ENCODE data around the gene HNMT. TPM values are rescaled to one million over a fixed set of nuclear protein-coding genes. Genes with fewer than 3 reads are reported as not detected.
"Not testable (repeated sequence)": the region's sequence is repeated elsewhere in the genome, so short reads cannot be mapped to it uniquely, and the experiment has no call there.

Gene HNMT
- total RNA-seq (2021) (2.8 to 4.6 TPM (median 3.1 TPM) in 3 replicates), Bru-seq, nascent RNA (percentile 37 among the genes with signal in this experiment)
- long read RNA-seq, experiment 1, partial matches to known transcripts, result 1 of 4 reads
- long read RNA-seq, experiment 1, other reads (novel, unspliced or antisense), result 0 of 4 reads
- long read RNA-seq, experiment 2, partial matches to known transcripts, result 0 of 3 reads
- long read RNA-seq, experiment 2, other reads (novel, unspliced or antisense), result 0 of 3 reads
- long read RNA-seq, experiment 3, transcript HNMT-202 (6 exons, 3,295 nt), result major isoform, 16 of 16 reads
- long read RNA-seq, experiment 3, partial matches to known transcripts, result 0 of 16 reads
- long read RNA-seq, experiment 3, other reads (novel, unspliced or antisense), result 0 of 16 reads

DNA sequence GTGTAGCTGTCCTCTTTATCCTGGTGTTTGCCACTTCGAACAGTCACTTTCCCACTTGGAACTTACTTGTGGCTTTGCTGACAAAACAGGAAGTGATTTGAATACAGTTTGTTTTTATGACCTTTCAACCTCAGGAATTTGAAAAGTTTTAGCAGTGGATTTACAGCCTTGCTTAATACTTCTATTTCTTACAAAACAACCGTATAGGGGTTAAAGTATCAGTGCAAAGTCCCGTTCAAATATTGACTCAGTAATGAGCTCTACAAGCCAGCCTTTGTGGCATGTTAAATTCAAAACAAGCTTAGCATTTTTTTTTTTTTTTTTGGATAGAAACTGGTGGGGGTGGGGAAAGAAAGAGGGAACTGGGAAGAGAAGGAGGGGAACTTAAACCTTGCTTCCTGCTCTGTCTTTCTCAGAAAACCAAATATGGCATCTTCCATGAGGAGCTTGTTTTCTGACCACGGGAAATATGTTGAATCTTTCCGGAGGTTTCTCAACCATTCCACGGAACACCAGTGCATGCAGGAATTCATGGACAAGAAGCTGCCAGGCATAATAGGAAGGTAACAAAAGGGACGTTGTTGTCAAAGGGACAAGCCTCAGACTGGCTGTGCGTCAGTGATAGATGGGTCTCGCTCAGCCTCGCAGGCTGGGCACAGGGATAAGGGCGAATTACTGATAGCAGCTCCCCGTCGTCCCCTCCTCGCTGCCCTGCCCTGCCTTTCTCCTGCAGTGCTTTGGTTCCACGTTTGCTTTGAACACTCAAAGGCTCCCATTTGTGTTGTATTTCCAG is at the start of gene HNMT:
Gene HNMT, plus strand, starts transcription at position 408 of the 793 bp plus-strand sequence. Its CDS starts 19 bp downstream, at position 427.
- peaks cover 4% of the 10 kb centered on the region for H3K9me3 Mint-ChIP-seq
- TF ChIP-seq GABPB1 (CRISPR knock-in tag; IDR thresholded peaks at IDR 0.05), result peak; percentile 82
- TF ChIP-seq NFE2L1 (CRISPR knock-in tag; IDR thresholded peaks at IDR 0.05), result no peak
- H3K27me3 Mint-ChIP-seq (ENCODE audit: low read depth), result no peaks in the 10 kb centered on the region
- peak within 1 kb of the TSS; percentile 54 for H3K4me3 Mint-ChIP-seq
- peak; percentile 86 for ATAC-seq
- H3K27ac Mint-ChIP-seq, result peak within 1 kb of the TSS; percentile 93
- ChIA-PET POLR2A (interaction anchor here (0.6 to 0.9 kb wide), 3 partner anchors 26 to 392 kb away, joined by 3 to 4 read pairs (median 3); no protein-coding TSS in a partner anchor), CTCF (interaction anchor here (0.6 to 1.6 kb wide), 4 partner anchors 45 to 882 kb away, joined by 3 to 11 read pairs (median 3); no protein-coding TSS in a partner anchor)
- no peaks in the 10 kb centered on the region for H3K36me3 Mint-ChIP-seq
- DNase-seq (ENCODE audit: low spot score), result peak; percentile 13
- peaks cover 20% of the 10 kb centered on the region for H3K4me1 Mint-ChIP-seq

DNA sequence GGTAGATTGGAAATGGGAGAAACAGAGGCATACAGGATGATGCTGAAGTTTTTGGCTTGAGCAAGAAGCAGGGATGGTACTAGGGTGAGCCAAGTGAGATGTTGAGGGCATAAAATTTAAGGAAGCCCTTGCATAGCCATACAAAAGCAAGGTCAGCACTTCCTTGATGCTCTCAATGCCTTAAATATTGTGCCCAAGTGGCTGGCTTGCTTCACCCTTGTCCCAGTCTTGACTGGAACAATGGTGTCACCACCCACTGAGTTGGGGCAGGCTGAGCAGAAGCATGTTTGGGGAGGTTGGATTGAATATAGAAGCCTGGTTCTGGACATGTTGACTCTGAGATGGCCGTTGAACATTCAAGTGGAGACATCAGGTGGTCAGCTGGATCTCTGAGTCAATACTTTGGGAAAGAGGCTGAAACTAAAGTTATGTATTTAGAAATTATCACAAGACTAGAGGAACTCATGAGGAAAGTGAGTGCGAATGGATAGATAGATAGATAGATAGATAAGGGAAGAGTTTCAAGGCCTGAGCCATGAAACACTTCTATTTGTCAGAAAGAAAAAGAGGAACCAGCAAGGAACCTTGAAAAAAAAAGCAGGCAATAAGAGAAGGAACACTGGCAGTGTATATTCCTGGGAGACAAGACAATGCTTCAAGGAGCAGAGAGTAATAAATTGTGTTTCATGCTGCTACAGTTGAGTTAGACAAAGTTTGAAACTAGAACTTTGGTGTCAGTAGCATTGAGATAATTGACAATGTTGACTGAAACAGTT is 43.0 kb upstream of the HNMT start:
- ChIA-PET CTCF (no interaction called here), POLR2A (no interaction called here)
- no peaks in the 10 kb centered on the region for H3K4me1 Mint-ChIP-seq
- no peak overlapping the region for H3K27ac Mint-ChIP-seq
- ATAC-seq, result no peak
- no peaks in the 10 kb centered on the region for H3K9me3 Mint-ChIP-seq
- H3K36me3 Mint-ChIP-seq, result no peaks in the 10 kb centered on the region
- DNase-seq (ENCODE audit: low spot score), result no peak
- TF ChIP-seq RELA (CRISPR knock-in tag; IDR thresholded peaks at IDR 0.05; ENCODE audit: borderline replicate concordance), result no peak
- TF ChIP-seq NR2C2 (CRISPR knock-in tag; IDR thresholded peaks at IDR 0.05), result no peak
- H3K4me3 Mint-ChIP-seq, result no peak overlapping the region
- no peaks in the 10 kb centered on the region for H3K27me3 Mint-ChIP-seq (ENCODE audit: low read depth)

DNA sequence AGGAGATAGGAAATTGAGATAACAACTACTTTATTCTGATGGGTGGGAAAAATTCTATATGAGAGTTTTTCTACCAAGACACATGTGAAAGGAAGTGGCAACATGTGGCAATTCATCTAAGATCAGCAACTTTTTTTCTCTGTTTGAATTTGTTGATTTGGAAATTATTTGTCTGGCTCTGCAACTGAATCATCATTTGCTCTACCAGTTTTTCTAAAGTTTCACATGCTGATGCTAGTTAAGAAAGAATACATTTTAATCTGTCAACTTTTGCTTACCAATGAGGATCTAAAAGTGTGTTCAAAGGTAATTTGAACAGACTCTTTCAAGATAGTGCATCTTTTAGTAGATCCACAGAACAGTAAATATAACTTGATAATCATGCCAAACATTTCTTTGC is 42.1 kb upstream of the HNMT start:
- H3K36me3 Mint-ChIP-seq, POLR2A ChIA-PET: not testable (repeated sequence)

GRCh38 chr2:137924019-137924418 is 40.3 kb upstream of the HNMT start:
- no peak for ATAC-seq
- Mint-ChIP-seq H3K27me3 (ENCODE audit: low read depth) (no peaks in the 10 kb centered on the region), H3K4me1 (0 out of 2 replicates have a peak, but pooled peaks cover 2% of the 10 kb centered on the region), H3K36me3 (no peaks in the 10 kb centered on the region), H3K27ac (no peak overlapping the region), H3K9me3 (no peaks in the 10 kb centered on the region), H3K4me3 (no peak overlapping the region)
- ChIA-PET POLR2A (no interaction called here), CTCF (no interaction called here)
- TF ChIP-seq CBFB (CRISPR knock-in tag; IDR thresholded peaks at IDR 0.05; ENCODE audit: low read depth), result no peak
- no peak for DNase-seq (ENCODE audit: low spot score)

More for the DNA sequence above, 42.1 kb upstream of the HNMT start:
- H3K9me3 Mint-ChIP-seq; ATAC-seq; H3K27ac Mint-ChIP-seq; CTCF ChIA-PET; H3K4me1 Mint-ChIP-seq; H3K4me3 Mint-ChIP-seq; DNase-seq (ENCODE audit: low spot score); H3K27me3 Mint-ChIP-seq (ENCODE audit: low read depth): not testable (repeated sequence)

DNA sequence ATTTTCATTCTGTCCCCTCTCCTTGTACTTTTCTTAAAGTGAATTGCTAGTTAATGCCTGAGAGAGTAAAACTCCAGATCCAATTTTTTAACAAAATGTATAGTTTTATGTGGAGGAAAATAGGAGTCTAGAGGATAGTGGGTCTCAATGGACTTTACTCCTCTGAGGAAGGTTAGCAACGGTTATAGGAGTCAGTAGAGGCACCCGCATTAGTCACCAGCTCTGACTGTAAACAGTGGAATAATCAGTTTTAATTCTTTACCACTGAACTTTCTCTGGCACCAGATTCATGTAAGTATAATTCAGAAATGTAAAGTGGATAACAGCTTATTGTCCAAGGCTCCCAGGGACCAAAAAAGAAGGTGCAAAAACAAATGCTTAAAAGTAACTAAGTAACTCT is 38.7 kb upstream of the HNMT start:
- Mint-ChIP-seq H3K4me1 (0 out of 2 replicates have a peak, but pooled peaks cover 2% of the 10 kb centered on the region), H3K4me3 (no peak overlapping the region), H3K27me3 (ENCODE audit: low read depth) (no peaks in the 10 kb centered on the region), H3K36me3 (no peaks in the 10 kb centered on the region), H3K9me3 (no peaks in the 10 kb centered on the region), H3K27ac (no peak overlapping the region)
- TF ChIP-seq SMAD4 (CRISPR knock-in tag; IDR thresholded peaks at IDR 0.05) (no peak), SMAD3 (CRISPR knock-in tag; IDR thresholded peaks at IDR 0.05; ENCODE audit: borderline replicate concordance) (no peak), FOXP1 (CRISPR knock-in tag; IDR thresholded peaks at IDR 0.05; ENCODE audit: borderline replicate concordance) (no peak), USF1 (CRISPR knock-in tag; IDR thresholded peaks at IDR 0.05) (no peak), ETV6 (CRISPR knock-in tag; IDR thresholded peaks at IDR 0.05) (no peak), FOXJ3 (CRISPR knock-in tag; IDR thresholded peaks at IDR 0.05; ENCODE audit: borderline replicate concordance) (no peak), ZNF317 (CRISPR knock-in tag; IDR thresholded peaks at IDR 0.05; ENCODE audit: borderline replicate concordance, low read depth) (no peak), KAT7 (CRISPR knock-in tag; IDR thresholded peaks at IDR 0.05; ENCODE audit: borderline replicate concordance) (no peak), NFE2L1 (CRISPR knock-in tag; IDR thresholded peaks at IDR 0.05) (no peak), MAX (CRISPR knock-in tag; IDR thresholded peaks at IDR 0.05) (no peak), IRF2 (CRISPR knock-in tag; IDR thresholded peaks at IDR 0.05; ENCODE audit: borderline replicate concordance, low read depth) (no peak)
- ATAC-seq (no peak), DNase-seq (ENCODE audit: low spot score) (no peak)
- POLR2A ChIA-PET, result no interaction called here
- CTCF ChIA-PET, result no interaction called here

All from WTC11 (cell line).